Gastroesophageal sphincter (tissue), 3 donors: ENCODE data around the gene QPCT.

ENCODE experiments used
- CTCF ChIP-seq, 4 experiments: fragments of 200-600 bp in 2 of 4; fragments of 450-650 bp in 2 of 4; sonication (generic) in 1 of 4; IDR thresholded peaks; one replicate each; pipeline ENCODE4 v1.5.1; 2017 to 2019; ENCODE audit warnings: antibody characterized with exemption in 4 of 4, mild to moderate bottlenecking in 2 of 4, moderate library complexity in 2 of 4
- EP300 ChIP-seq: sonication (generic); formaldehyde crosslinking; IDR thresholded peaks from one replicate; pipeline ENCODE4 v1.6.1; 2017; ENCODE audit warnings: antibody characterized with exemption, mild to moderate bottlenecking

- TF ChIP-seq CTCF (IDR thresholded peaks at IDR 0.05): no peak
- TF ChIP-seq EP300: no peak
Measured at GRCh38 chr2:37323176-37323780, 21.2 kb upstream of the QPCT start.
